ENCODE results near the gene PPP1R36. TPM values are rescaled to one million over a fixed set of nuclear protein-coding genes. Genes with fewer than 3 reads are reported as not detected.

The PPP1R36 gene
- total and polyA plus RNA-seq, 2 of the 8 experiments (the other 6 are each of a cell fraction or from before 2014, with no cell fraction given) = 0.39 to 0.93 TPM

- TF ChIP-seq TCF12 (IDR thresholded peaks at IDR 0.05; ENCODE audit: low read depth, low read length) (peak; percentile 70; the same call in 1 of the 2 replicates), SP2 (IDR thresholded peaks at IDR 0.05; ENCODE audit: low read length) (no peak), RNF2 (IDR thresholded peaks at IDR 0.05; ENCODE audit: borderline replicate concordance, low read depth, low read length, missing control alignments, poor library complexity, severe bottlenecking) (no peak), RBBP5 (IDR thresholded peaks at IDR 0.05; ENCODE audit: borderline replicate concordance, low read depth, low read length) (no peak), ASH2L (IDR thresholded peaks at IDR 0.05; ENCODE audit: low read length) (peak; percentile 51)
Observed at GRCh38 chr14:64573109-64573508, 23.3 kb downstream of the PPP1R36 start (continued).
